HCT116 (cell line): ENCODE data around the gene CMBL. TPM values are rescaled to one million over a fixed set of nuclear protein-coding genes. Genes with fewer than 3 reads are reported as not detected.

Experiments used
- ATAC-seq: fragments of 200-7000 bp; cut with Tn5 transposase; 2 replicates; pipeline ENCODE4 v1.9.1; 2020; ENCODE audit warnings: mild to moderate bottlenecking, moderate library complexity
- BruUV-seq: library from RNA; stranded (reverse); fragments of 400-500 nt; replicated peaks from 2 replicates; lab custom pipeline; 2021; lab: Mats Ljungman, UMichigan
- CTCF ChIA-PET: fragments of 300-600 bp; sonication (Branson Sonifier 250); formaldehyde crosslinking; loops from one replicate; lab custom pipeline; 2021; ENCODE audit warnings: antibody characterized with exemption; lab: Charles Lee
- POLR2A ChIA-PET: fragments of 300-600, 350-600 bp; sonication (Branson Sonifier 250); formaldehyde crosslinking; loops from one replicate; lab custom pipeline; 2021; ENCODE audit warnings: antibody characterized with exemption; lab: Charles Lee
- RAD21 ChIA-PET, 2 experiments: fragments of 300-600 bp; sonication (Branson Sonifier 250); formaldehyde crosslinking; loops; one replicate each; lab custom pipeline; 2023; ENCODE audit warnings: low total read pairs in 2 of 2; ENCODE audit not compliant: uncharacterized antibody in 2 of 2, unreplicated experiment in 2 of 2, low non-redundant PET in 1 of 2; lab: Charles Lee
- DNase-seq: peaks from one replicate; pipeline ENCODE4 v3.0.0-alpha.2; 2010; ENCODE audit warnings: low read depth, low spot score
- H2AFZ ChIP-seq: fragments of 200-600 bp; shearing (Covaris generic), sonication (generic); 2 replicates; pipeline ENCODE4 v1.6.1; 2017; ENCODE audit warnings: low read depth, mixed run types, mixed read lengths, antibody characterized with exemption, low read length; ENCODE audit not compliant: poor library complexity, severe bottlenecking
- H3K27ac ChIP-seq: 2 replicates; pipeline ENCODE4 v1.5.1; 2012; ENCODE audit warnings: low read depth, low read length
- H3K27me3 ChIP-seq: fragments of 200-600 bp; sonication (generic); 2 replicates; pipeline ENCODE4 v1.6.1; 2016; ENCODE audit warnings: mixed run types, low read length, mixed read lengths; ENCODE audit not compliant: insufficient read depth
- H3K36me3 ChIP-seq, 2 experiments: fragments of 200-500 bp in 1 of 2; fragments of 200-600 bp in 1 of 2; sonication (Bioruptor generic) in 1 of 2; sonication (generic) in 1 of 2; 2 replicates each; pipeline versions ENCODE4 v1.5.1 to v1.6.1; 2014 to 2016; ENCODE audit warnings: low read length in 2 of 2, inconsistent platforms in 1 of 2, mixed read lengths in 1 of 2, mixed run types in 1 of 2; ENCODE audit not compliant: insufficient read depth in 2 of 2, control insufficient read depth in 1 of 2
- H3K4me1 ChIP-seq, 2 experiments: fragments of 200-600 bp in 1 of 2; sonication (generic) in 1 of 2; 2 replicates each; pipeline versions ENCODE4 v1.5.1 to v1.6.1; 2012 to 2017; ENCODE audit warnings: low read length in 2 of 2, inconsistent platforms in 1 of 2, mild to moderate bottlenecking in 1 of 2, mixed read lengths in 1 of 2, mixed run types in 1 of 2, moderate library complexity in 1 of 2; ENCODE audit not compliant: insufficient read depth in 2 of 2, control insufficient read depth in 1 of 2
- H3K4me2 ChIP-seq: fragments of 200-600 bp; sonication (generic); 2 replicates; pipeline ENCODE4 v1.6.1; 2017; ENCODE audit warnings: mixed run types, low read length, mixed read lengths
- H3K4me3 ChIP-seq, 2 experiments: fragments of 200-600 bp in 1 of 2; sonication (generic) in 1 of 2; replicated peaks in 1 of 2; 2 replicates each; pipeline ENCODE4 v1.5.1; 2011 to 2016; ENCODE audit warnings: low read length in 2 of 2, control low read depth in 1 of 2, low read depth in 1 of 2, mild to moderate bottlenecking in 1 of 2, mixed read lengths in 1 of 2, mixed run types in 1 of 2
- H3K79me2 ChIP-seq: fragments of 200-600 bp; sonication (generic); 2 replicates; pipeline ENCODE4 v1.6.1; 2017; ENCODE audit warnings: mild to moderate bottlenecking, mixed run types, low read length, moderate library complexity, mixed read lengths; ENCODE audit not compliant: insufficient read depth
- H3K9ac ChIP-seq: fragments of 200-600 bp; sonication (generic); 2 replicates; pipeline ENCODE4 v1.6.1; 2016; ENCODE audit warnings: low read length, mixed read lengths
- H3K9me2 ChIP-seq: fragments of 200-600 bp; sonication (generic), shearing (Covaris generic); 2 replicates; pipeline ENCODE4 v1.6.1; 2017; ENCODE audit warnings: mixed run types, mild to moderate bottlenecking, moderate library complexity; ENCODE audit not compliant: insufficient read depth
- H3K9me3 ChIP-seq, 2 experiments: fragments of 200-500 bp in 1 of 2; fragments of 200-600 bp in 1 of 2; sonication (Bioruptor generic) in 1 of 2; sonication (generic) in 1 of 2; 2 replicates each; pipeline ENCODE4 v1.6.1; 2014 to 2017; ENCODE audit warnings: low read length in 2 of 2, mixed read lengths in 2 of 2, inconsistent platforms in 1 of 2, low read depth in 1 of 2, mild to moderate bottlenecking in 1 of 2, mixed run types in 1 of 2, moderate library complexity in 1 of 2; ENCODE audit not compliant: control insufficient read depth in 1 of 2, insufficient read depth in 1 of 2
- H4K20me1 ChIP-seq: fragments of 200-600 bp; sonication (generic), shearing (Covaris generic); 2 replicates; pipeline ENCODE4 v1.6.1; 2017; ENCODE audit warnings: mixed run types, mild to moderate bottlenecking, moderate library complexity; ENCODE audit not compliant: insufficient read depth
- CEBPB ChIP-seq: IDR thresholded peaks from 2 replicates; pipeline ENCODE4 v1.6.1; 2012; ENCODE audit warnings: low read depth
- FOSL1 ChIP-seq: IDR thresholded peaks from 2 replicates; pipeline ENCODE4 v1.6.1; 2012; ENCODE audit warnings: low read depth
- POLR2A ChIP-seq: IDR thresholded peaks from 2 replicates; pipeline ENCODE4 v1.7.0; 2011; ENCODE audit warnings: borderline replicate concordance; ENCODE audit not compliant: insufficient read depth, insufficient read length; ENCODE audit errors: extremely low read depth
- RAD21 ChIP-seq: IDR thresholded peaks from 2 replicates; pipeline ENCODE4 v1.6.1; 2012; ENCODE audit warnings: low read depth, mild to moderate bottlenecking
- REST ChIP-seq: IDR thresholded peaks from 2 replicates; pipeline ENCODE4 v1.6.1; 2012; ENCODE audit warnings: low read depth
- SP1 ChIP-seq: IDR thresholded peaks from 2 replicates; pipeline ENCODE4 v1.6.1; 2012; ENCODE audit warnings: low read depth
- SRF ChIP-seq: IDR thresholded peaks from 2 replicates; pipeline ENCODE4 v1.6.1; 2012; ENCODE audit warnings: low read depth
- TCF7L2 ChIP-seq: IDR thresholded peaks from 2 replicates; pipeline ENCODE4 v1.7.0; 2011; ENCODE audit warnings: borderline replicate concordance, inconsistent platforms; ENCODE audit not compliant: insufficient read depth, insufficient read length; ENCODE audit errors: extremely low read depth
- YY1 ChIP-seq: IDR thresholded peaks from 2 replicates; pipeline ENCODE4 v1.6.1; 2011; ENCODE audit warnings: low read length, low read depth, moderate library complexity, mild to moderate bottlenecking; ENCODE audit not compliant: insufficient replicate concordance; ENCODE audit errors: extremely low read depth
- intact Hi-C: fragments of 100-400 bp; cut with micrococcal nuclease; formaldehyde crosslinking; loops from 2 replicates; pipeline ENCODE4 v1.10.0; 2022
- total RNA-seq: library from RNA; stranded (reverse); gene quantifications from one replicate; pipeline ENCODE4 v1.2.1, GENCODE V29; 2021; ENCODE audit not compliant: unreplicated experiment
- TF ChIP-seq, protein P1 (sequence below): IDR thresholded peaks from 2 replicates; pipeline ENCODE4 v1.6.1; 2012
- TF ChIP-seq, protein P2 (sequence below): IDR thresholded peaks from 2 replicates; pipeline ENCODE4 v1.6.1; 2011; ENCODE audit warnings: mild to moderate bottlenecking, low read length, moderate library complexity; ENCODE audit not compliant: insufficient replicate concordance; ENCODE audit errors: extremely low read depth

The CMBL gene
- total RNA-seq, 1 experiment from 2014 or later = 51.0 TPM

GRCh38 chr5:10291692-10292339, 15.9 kb downstream of the CMBL start:
- Histone ChIP-seq H3K4me1 (no peaks in the 10 kb centered on the region), H2AFZ (no peak overlapping the region), H3K9me2 (no peaks in the 10 kb centered on the region), H3K4me2 (no peak overlapping the region), H3K9me3 (no peaks in the 10 kb centered on the region)
- no peak for DNase-seq
- TF ChIP-seq, protein P1, sequence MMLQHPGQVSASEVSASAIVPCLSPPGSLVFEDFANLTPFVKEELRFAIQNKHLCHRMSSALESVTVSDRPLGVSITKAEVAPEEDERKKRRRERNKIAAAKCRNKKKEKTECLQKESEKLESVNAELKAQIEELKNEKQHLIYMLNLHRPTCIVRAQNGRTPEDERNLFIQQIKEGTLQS = no peak
- TF ChIP-seq, protein P2, sequence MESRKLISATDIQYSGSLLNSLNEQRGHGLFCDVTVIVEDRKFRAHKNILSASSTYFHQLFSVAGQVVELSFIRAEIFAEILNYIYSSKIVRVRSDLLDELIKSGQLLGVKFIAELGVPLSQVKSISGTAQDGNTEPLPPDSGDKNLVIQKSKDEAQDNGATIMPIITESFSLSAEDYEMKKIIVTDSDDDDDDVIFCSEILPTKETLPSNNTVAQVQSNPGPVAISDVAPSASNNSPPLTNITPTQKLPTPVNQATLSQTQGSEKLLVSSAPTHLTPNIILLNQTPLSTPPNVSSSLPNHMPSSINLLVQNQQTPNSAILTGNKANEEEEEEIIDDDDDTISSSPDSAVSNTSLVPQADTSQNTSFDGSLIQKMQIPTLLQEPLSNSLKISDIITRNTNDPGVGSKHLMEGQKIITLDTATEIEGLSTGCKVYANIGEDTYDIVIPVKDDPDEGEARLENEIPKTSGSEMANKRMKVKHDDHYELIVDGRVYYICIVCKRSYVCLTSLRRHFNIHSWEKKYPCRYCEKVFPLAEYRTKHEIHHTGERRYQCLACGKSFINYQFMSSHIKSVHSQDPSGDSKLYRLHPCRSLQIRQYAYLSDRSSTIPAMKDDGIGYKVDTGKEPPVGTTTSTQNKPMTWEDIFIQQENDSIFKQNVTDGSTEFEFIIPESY = no peak
- TF ChIP-seq RAD21 (no peak), CEBPB (no peak), FOSL1 (no peak), REST (no peak), SRF (no peak), SP1 (no peak), TCF7L2 (no peak), POLR2A (no peak), YY1 (no peak)
- TF ChIP-seq, all 23 proteins: peak for 0
- H3K27ac ChIP-seq = no peak overlapping the region
- intact Hi-C loops = no loop called here
- no TSS peak for BruUV-seq
- no peak for ATAC-seq
- no peak overlapping the region for H3K4me3 ChIP-seq
- POLR2A ChIA-PET = interaction anchor here (0.6 kb wide), 1 partner anchor 46 kb away, joined by 4 read pairs; no protein-coding TSS in a partner anchor
- H3K27me3 ChIP-seq = no peaks in the 10 kb centered on the region
- no peak overlapping the region for H3K9ac ChIP-seq
- H3K79me2 ChIP-seq = peaks cover 17% of the 10 kb centered on the region; the same call in 1 of the 2 replicates
- peaks cover 0 to 4% of the 10 kb centered on the region in 2 experiments; a peak in 1 of 4 replicates for H3K36me3 ChIP-seq
- RAD21 ChIA-PET = no interaction called here
- CTCF ChIA-PET = interaction anchor here (1.7 kb wide), 1 partner anchor 73 kb away, joined by 6 read pairs; no protein-coding TSS in a partner anchor
- 0 out of 2 replicates have a peak, but pooled peaks cover 6% of the 10 kb centered on the region for H4K20me1 ChIP-seq
